ENCODE results near the gene COL4A2.
"Not testable (repeated sequence)": the region's sequence is repeated elsewhere in the genome, so short reads cannot be mapped to it uniquely, and the experiment has no call there.

COL4A2 gene

DNA sequence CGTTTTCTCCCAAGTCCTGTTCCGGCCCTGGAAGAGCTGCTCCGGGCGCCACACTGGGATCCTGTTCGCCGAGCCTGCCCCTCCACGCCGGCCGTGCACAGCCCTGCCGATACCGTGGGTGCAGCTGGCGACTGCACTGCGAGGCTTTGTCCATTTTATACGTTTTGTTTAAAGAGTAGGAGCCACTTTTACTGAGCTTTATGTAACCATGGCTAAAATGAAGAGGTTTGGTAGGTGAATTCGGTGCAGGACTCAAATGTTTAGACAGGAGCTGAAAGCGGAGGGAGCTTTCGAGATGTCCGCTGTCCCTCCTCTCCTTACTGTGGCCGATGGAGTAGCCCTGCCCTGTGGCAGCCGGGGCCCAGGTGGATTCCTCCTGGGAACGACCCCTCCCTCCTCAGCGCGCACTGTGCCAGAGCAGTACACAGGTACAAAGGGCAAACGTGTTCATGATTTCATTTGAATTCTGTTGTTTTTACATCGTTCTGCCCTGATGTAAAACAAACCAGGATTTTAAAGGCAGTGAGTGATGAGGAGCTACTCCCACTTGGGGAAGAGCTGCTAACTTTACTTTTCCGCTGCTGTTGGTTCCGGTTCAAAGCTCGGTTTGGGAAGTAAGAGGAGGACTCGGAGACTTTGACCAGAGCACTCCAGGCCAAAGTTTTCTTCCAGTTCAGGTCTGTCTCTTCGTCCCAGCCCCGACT lies 1.7 kb downstream of the COL4A2 start:
- peak in 1 of 2 experiments; percentile 26 for DNase-seq

DNA sequence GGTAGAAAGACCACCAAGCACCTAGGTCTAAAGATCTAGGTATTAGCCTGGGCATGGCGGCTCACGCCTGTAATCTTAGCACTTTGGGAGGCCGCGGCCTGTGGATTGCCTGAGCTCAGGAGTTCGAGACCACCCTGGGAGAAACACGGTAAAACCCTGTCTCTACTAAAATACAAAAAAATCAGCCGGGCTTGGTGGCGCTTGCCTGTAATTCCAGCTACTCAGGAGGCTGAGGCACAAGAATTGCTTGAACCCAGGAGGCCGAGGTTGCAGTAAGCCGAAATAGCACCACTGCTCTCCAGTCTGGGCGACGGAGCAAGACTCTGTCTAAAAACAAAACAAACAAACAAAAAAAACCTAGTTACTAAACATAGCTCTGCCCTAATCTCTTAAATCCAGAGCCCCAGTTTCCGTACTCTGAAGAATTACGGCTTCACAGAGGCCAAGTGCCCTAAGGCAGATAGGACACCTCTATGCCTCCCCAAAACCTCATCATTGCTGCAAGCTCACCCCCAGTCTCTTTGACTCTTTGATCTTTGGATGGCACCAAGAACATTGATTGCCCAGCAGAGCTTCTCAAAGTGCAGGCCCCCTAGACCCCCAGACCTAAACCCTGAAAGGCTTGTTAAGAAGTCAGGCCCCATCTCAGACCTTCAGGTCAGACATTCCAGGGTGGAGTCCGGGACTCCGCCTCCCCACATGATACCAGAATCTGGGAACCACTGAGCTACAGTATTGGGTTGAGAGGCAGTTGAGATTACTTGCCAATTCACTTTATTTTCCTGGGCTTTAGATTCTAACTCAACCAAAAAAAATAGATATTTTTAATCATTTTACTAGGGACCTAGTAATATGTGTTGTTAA lies 2.8 kb downstream of the COL4A2 start:
- DNase-seq = no peak

DNA sequence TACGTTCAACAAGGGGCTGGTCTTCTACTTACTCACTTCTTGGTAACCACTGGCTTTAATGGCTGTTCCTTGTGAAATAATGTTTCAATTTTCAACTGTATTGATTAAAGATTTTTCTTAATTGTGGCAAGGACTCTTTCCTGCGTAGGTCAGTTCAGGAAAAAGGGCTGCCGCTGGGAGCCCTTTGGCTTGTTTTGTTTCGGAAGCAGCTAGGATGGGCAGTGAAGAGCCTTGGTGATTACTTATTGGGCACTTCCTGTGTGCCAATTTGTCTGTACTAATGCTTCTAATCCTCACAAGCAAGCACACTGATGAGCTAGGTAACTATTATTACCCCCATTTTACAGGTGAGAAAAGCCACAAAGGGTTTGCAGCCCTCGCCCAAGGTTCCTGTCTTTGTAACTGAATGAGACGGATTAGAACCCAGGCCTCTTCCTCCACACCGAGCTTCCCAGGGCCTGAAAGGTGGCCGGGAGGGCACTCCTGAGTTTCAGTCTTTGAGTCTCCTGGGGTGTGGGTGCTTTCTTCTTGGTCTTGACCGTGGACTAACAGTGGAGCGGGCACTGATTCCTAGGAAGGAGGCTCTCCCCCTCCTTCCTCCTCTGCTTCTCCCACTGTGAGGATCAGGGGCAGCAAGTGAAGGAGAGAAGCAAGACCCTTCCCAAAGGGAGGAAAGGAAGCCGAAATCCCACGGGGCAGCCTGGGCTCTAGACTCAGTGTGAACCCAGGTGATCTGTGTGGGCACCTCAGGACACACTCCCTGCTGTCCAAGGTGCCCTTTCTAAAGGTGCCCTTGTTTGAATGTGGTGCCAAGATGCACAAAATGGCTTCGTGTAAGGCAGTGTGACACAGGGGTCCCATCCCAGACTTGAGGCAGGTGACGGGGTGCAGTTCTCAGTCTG lies 3.7 kb downstream of the COL4A2 start:
- no peak for DNase-seq

DNA sequence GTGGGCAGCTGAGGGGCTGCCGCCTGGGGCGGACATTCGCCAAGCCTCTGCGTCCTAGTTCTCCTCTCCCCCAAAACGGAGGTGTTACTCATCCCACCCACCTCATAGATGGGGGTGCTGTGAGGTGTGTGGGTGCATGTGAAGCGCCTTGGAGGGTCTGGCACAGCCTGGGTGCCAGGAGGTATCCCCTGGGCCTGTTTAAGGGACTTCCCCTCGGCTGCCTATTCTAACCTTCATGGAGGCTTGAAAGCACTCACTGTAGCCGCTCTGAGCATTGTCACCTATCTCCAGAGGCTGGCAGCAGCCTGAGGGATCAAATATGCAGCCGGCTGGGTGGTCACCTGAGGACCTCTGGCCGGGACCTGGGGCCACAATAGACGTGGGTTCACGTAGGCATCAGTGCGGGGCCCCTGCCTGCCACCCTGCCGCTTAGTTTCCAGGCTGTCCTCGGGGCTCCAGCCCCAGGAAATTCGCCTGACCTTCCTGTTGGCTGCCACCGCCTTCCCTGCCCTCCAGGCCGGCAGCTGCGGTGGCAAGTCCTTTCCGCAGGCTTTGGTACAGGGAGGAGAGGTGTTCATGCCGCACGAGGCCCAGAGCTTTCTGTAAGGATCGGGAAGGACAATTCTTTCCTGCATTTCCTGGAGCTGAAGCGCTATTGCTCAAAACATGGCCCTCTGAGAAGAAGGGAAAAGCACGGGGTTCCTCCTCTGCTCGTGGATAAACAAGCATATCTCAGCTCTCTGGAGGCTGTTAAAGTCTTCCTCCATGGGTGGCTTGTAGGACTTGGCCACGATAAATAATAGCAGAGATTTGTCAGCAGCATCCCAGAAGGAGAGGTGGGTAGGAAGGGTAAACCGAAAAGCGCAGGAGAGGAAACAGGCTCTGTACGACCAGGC lies 4.6 kb downstream of the COL4A2 start:
- no peak for DNase-seq

DNA sequence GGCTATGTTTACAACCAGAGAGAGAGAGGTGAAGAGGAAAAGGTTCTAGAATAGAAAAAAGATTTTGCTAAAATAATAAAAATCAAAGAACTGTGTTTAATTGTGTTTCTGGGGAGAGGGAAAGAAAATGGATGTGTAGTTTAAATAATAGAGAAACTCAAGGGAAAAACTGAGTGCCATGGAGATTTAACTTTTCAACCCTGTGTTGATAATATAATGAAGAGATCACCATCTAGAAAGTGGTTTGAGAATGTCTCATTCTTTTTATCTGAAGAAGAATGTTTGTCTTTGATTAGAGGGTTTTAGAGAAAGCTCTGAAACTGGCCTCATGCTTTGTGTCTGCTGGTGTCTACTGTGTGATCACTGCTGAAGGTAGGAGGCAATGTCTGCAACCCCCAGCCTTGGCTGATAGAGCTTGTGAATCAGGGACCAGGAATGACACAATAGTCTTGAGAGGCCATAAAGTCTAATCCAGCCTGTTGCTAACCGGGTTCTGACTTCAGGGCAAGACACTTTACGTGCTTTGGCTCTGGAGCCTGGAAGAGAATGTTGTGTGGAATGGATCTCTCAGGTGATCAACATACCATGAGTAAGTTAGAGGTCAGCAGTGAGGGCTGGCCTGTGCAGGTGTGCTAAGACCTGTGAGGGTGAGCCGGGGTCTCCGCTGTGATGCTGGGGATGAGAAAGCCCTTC lies 5.4 kb downstream of the COL4A2 start:
- no peak for DNase-seq

DNA sequence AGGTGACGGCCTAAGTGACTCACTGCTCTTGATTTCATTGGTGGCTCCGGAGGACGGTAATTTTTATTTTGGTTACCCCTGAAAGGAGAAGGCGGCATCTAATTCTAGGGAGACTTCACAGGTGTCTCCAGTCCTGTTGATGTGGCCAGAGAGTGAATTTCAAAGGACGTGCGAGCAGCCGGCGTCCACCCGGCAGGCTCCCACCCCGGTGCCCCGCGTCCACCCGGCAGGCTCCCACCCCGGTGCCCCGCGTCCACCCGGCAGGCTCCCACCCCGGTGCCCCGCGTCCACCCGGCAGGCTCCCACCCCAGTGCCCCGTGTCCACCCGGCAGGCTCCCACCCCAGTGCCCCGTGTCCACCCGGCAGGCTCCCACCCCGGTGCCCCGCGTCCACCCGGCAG lies 6.2 kb downstream of the COL4A2 start:
- DNase-seq = not testable (repeated sequence)

DNA sequence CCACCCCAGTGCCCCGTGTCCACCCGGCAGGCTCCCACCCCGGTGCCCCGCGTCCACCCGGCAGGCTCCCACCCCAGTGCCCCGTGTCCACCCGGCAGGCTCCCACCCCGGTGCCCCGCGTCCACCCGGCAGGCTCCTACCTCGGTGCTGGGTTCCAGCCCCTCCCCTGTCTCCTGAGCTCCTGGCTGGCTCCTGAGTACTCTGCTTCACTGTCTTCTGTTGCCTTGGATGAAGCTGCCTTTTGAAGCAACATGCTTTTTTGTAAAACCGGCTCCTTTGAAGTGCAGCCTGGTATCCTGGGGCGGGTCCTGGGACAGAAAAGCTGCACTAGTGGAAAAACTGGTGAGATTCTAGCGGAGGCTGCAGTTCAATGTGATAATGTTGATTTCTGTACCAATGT lies 6.6 kb downstream of the COL4A2 start:
- not testable (repeated sequence) for DNase-seq

DNA sequence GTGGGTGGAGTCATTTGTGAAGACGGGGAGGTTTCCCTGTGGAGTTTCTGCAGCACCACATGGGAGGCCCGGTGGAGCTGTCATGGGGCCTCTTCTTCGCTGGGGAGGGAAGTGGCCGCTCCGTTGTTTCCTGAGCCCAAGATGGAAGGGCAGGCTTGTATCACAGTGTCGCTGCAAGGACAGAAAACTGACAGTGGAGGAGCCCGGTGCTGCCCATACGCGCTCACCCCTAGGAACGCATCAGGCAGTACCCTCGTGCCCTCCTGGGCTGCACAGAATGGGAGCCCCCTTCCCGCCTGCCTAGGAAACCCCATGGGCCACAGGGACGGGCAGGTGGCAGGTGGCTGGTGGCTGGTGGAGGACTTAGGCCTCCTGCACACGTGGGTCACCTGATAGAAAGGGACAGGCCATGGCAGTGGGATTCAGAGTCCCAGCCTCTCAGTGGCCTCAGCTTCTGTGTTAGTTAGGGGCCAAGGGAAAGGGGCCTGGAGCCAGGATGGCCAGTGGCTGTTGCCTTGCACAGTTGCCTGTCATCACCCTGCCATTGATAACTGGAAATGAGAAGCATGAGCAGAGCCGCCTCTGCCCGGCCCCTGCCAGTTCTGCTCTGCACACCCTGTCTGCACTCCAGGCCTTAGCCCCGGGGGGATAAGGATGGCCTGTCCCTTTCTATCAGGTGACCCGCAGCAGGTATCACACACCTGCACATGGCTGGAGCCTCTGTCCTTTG lies 7.6 kb downstream of the COL4A2 start:
- DNase-seq = no peak

DNA sequence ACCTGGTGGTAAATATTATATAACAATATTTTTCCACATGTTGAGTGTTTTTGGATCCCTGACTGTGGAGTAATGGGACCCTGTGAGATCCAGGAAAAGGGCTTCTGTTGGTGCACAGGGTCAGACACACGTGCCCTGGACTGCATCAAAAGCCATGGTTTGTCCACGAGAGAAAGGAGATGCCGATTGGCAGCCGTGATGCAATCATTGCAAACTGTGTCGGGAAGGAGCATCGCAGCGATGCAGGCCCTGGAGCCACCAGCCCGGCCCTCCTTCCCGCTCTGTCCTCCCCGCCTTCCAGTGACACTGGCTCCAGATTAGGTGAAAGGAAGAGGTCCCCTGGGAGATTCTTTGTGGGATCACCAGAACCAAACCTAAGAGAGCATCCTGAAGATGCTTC lies 9.1 kb downstream of the COL4A2 start:
- no peak for DNase-seq

DNA sequence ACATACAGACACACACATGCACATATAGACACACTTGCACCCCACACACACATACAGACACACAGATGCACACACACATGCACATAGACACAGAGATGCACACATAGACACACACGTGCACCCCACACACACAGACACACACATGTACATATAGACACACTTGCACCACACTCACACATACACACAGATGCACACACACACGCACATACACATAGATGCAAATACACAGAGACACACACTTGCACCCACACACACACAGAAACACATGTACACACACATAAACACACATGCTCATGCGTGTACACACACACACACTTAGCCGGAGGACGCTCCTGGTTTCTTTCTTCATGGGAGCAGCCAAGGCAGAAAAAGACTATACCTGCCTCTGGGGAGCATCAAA lies 10.0 kb downstream of the COL4A2 start:
- no peak for DNase-seq

DNA sequence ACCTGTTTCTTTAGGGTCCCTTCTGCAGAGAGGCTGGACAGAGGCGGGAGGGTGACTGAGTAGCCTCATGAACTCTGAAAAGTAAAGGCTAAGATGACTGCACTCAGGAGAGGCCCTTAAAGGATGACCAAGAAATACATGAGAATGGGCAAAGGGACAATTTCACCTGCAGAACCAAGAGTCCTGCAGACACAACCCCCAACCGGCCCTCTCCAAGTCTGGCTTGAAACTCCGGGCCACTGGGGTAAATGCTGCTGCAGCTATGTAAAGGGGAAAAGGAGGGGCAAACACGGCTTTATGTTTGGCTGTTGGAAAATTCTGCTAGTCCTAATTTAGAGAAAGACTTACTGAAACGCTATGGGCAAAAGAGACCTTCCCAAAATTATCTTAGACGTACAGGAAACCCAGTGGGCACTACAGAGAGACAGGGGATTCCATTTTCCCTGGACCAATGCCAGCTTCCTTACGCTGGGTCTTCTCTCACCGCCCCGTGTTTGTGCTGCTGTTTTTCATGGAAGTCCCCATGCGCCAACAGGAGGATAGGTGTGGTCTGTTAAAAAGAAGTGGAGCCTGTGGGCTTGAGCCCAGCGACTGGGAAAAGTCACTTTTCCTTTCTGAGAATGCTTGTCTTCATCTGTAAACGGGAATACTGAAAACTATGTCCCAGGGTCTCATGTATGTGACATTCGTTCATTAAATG lies 10.6 kb downstream of the COL4A2 start:
- no peak for DNase-seq

DNA sequence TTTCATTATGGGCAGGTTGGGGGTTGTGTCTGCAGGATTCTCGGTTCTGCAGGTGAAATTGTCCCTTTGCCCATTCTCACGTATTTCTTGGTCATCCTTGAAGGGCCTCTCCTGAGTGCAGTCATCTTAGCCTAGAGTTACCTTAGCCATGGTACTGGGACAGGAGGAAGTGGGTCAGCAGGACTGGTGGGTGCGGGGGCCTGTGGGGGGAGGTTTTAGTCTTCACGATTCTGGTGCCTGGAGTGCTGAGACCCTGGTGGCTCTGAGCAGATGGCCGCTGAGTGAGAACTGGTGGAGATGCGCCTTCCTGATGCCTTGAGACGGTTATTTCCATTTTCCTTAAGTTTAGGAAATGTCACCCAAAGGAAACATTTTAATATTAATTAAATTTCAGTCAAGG lies 11.8 kb downstream of the COL4A2 start:
- DNase-seq = no peak

DNA sequence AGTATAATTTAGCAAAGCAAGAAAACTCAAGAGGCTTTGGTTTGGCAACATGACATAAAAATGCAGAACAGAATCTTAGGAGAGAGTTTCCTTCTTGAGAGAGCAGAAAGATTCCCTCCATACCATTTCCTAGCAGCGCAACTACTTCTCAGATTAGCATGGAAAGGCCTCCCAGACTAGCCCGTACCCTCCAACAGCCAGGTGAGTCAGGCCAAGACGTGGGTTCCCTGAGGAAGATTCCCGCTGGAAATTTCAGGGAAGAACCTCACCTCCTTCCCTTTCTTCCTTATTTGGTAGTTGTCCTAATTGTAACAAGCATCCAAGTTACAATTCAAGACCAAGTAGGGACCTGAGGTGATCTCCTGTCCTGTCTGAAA lies 12.3 kb downstream of the COL4A2 start:
- DNase-seq = no peak

DNA sequence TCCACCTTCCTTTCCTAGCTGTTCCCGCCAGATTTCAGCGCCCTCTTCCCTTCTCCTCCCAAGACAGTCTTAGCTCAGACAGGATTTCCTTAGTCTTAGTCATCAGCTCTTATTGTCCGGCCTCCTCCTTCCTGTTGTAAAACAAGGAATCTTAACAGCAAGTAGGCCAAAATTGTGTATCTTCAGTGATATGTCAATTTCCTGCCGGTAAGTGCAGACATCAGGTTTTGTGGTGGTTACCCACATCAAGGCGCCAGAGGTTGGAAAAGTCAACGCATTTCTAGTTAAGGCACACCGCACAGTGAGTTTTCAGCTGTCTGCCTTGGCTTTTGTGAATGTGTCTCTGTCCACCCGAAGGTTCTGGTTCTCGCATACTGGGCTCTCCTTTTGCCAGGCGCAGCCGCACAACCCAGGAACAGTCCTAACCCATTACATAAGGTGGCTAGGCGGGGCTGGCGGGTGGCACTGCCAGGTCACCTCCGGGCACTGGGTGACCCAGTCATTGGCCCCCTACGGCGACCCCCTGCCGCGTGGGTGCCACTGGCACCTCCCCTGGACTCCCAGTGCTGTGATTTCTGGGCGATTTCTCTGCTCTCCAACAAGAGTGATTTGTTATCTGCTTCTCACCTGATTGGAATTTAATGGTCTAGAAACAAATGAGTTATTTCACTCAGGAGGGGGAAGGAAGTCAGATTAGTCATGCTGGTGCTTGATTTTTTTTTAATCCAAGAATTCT lies 12.9 kb downstream of the COL4A2 start:
- peak in 1 of 2 experiments; percentile 26 for DNase-seq

DNA sequence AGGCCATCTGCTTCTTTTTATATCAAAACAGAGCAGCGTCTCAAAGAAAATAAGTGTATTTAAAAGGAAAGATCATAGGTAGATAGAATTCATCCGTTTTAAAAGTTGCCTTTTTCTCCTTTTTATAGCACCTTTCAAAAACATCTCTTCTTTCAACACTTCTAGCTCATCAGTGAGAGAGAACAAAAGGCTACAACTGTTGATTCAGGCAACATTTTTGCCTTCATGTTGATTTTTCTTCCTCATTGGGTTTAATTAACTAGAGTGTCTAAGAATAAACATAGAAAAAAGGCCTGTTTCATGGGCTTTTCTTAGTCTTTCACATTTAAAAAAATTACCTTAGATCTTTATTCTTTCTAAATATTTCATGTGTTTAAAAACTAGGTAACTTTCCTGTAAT lies 13.6 kb downstream of the COL4A2 start:
- DNase-seq = peak in 1 of 2 experiments; percentile 59

DNA sequence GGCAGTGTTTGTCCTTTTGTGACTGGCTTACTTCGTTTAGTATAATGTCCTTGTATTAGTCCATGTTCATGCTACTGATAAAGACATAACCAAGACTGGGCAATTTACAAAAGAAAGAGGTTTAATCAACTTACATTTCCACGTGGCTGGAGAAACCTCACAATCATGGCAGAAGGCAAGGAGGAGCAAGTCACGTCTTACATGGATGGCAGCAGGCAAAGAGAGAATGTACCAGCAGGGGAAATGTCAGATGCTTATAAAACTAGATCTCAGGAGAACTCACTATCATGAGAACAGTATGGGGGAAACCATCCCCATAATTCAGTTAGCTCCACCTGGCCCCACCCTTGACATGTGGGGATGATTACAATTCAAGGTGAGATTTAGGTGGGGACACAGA lies 14.5 kb downstream of the COL4A2 start:
- DNase-seq = not testable (repeated sequence)

DNA sequence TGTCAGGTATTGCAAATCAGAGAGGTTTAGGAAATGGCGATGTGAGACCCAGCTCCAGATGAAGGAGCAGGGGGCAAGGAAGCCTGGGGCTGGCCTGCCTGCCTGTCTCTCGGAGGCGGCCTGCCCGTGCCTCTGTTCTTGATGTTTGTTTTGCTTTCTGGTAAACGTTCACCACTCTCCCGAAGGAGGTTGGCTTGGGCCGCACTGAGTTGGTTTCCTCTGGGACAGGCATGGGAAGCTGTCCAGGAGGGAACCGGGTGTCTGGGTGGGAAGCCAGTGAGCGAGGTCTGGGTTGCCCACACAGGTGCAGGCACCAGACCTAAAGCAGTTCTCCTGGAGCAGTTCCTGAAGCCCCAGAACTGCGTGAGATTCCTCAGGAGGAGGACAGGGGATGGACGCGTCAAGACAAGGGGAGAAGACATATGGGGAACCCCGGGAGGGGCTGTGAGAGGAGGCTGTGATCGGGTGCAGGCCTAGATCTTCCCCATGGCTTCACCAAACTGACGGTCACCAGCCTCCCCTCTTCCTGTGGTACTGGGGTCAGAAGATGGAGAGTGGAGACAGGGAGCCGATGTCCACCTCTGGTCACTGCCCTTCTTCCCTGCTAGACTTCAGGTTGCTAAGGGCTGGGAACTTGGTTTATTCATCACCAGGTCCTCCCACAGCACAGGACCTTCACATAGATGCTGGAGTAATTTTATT lies 15.2 kb downstream of the COL4A2 start:
- no peak for DNase-seq

DNA sequence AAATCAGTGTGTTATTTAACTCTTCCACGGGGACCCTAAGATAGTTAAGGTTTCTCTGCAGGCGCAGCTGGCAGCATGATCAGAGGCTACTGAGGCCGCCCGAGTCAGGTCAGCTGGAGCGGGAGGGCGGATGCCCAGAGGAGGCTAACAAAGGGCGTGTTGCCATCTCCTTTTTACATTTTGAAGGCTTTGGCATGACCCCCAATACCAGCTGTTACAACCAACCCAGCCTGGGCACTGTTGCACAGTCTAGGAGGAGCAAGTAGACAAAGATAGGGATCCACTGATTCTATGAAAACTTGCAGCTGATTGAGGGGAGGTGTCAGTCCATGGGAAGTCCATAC lies 15.7 kb downstream of the COL4A2 start:
- no peak for DNase-seq
